NCI-H2196 (cell line): ENCODE measurements around the gene MPZL1.

Experiments
- DNase-seq: peaks from one replicate; lab custom pipeline; 2025; ENCODE audit not compliant: unreplicated experiment; lab: John Stamatoyannopoulos, UW

Gene MPZL1

DNA sequence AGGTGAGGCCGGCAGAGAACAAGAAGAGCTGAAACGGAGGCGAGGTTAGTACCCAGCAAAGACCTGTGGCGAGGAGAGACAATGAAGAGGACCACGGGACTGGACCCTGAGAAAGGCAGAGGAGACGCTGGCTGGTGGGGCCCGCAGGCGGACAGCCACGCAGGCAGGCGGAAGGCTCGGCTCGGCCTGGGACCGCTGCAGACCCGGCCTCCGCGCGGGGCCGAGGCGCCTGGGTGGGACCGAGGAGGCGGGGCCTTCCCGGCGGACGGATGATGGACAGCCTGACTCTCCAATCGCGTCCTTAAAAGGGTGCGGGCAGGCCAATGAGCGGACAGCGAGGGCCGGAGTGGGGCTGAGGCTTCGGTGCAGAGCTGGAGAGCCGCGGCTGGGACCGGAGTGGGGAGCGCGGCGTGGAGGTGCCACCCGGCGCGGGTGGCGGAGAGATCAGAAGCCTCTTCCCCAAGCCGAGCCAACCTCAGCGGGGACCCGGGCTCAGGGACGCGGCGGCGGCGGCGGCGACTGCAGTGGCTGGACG is at the start of gene MPZL1:
Gene MPZL1 (plus strand): TSS at position 366 of the 535 bp plus-strand sequence. CDS start 170 bp downstream, outside the sequence.
- DNase-seq, result peak; percentile 89

DNA sequence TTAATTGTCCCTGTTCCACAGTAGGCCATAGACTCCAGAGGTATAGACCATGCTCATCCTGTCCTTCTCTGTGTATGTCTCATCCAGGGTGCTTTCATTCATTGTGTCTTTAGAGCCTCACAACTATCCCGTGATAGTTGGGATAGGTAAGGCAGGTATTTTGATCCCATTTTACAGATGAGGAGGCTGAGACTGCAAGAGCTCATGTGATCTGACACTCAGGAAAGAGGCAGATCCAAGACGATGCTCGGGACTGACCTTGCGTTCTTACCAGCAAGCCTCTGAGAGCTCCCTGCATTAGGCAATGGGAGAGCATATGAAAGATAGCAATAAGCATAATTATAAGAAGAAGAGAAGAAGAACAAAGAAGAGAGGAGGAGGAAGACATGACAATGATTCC is 49.0 kb upstream of the MPZL1 start:
- no peak for DNase-seq

DNA sequence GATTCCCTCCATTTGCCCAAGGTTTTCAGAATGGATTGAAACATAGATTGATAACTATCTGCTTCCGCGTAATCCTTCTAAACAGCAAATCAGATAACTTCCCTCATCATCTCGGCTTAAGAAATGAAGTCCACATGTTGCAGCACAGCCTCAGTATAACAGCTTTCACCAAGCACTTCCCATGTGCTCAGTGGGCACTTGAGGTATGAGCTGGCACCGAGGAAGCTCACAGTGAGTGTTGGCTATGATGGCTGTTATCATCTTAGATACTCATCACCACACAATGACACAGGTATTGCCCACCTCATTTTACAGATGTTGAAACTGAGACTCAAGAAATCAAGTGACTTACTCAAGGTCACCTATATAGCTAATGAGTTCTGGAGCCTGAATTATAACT is 48.5 kb upstream of the MPZL1 start:
- DNase-seq, result no peak

DNA sequence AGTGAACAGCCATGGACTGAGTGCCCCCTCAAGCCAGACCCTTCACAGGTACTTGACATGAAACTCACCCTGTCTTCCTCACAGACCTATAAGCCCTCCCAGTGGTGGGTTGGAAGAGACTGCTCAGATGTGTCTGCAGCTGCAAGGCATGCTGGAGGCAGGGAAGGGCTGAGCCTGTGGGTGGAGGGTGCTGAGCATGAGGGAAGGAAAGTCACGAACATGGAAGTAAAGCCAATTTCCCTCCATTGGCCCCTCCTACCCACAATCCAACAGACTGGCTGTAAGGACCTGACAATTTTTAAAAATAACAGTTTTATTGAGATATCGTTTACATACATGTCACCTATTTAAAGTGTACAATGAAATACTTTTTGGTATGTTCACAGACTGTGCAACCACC is 47.6 kb upstream of the MPZL1 start:
- no peak for DNase-seq

DNA sequence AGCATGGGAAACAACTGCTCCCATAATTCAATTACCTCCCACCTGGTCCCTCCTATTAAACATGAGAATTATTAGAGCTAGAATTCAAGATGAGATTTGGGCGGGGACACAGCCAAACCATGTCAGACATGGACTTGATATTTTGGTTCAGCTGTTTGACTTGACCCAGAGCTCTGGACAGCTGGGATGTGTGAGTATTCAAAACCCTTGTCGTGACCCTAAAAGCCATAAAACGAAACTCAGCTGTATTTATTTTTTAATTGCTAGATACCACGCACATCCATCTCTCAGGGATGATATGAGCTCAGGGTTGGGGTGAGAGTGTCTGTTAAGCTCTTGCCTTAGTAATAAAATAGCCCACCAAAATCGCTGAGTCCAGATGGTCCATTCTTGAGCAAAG is 46.3 kb upstream of the MPZL1 start:
- DNase-seq, result no peak

DNA sequence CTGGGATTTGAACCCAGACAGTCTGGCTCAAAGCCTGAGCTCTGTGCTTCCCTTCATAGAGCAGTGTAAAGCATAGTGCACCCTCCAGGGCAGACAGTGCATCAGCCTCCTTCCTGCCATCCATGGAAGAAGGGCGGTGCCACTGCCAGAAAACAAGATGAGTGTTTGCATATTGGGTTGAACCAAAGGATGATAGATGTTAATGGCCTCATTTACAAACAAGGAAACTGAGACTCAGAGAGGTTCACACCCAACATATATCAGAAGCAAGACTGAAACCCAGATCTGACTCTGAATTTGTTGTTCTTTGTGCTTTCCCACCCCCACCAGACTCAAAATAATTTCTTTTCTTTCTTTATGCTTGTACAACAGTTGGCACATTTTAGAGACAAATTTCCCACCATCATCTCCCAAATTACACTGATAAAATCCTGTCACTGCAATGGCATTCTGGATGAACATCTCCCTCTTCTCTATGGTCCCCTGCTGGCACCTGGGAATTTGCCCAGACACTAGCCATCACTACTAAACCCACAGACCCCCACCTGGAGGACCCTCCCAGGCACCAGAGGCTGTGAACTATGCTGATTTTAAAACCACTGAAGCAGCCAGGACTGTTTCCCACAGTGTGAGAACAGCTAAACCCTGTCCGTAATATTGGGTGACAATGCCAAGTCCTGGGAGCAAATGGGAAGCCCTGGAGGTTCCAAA is 45.4 kb upstream of the MPZL1 start:
- no peak for DNase-seq

DNA sequence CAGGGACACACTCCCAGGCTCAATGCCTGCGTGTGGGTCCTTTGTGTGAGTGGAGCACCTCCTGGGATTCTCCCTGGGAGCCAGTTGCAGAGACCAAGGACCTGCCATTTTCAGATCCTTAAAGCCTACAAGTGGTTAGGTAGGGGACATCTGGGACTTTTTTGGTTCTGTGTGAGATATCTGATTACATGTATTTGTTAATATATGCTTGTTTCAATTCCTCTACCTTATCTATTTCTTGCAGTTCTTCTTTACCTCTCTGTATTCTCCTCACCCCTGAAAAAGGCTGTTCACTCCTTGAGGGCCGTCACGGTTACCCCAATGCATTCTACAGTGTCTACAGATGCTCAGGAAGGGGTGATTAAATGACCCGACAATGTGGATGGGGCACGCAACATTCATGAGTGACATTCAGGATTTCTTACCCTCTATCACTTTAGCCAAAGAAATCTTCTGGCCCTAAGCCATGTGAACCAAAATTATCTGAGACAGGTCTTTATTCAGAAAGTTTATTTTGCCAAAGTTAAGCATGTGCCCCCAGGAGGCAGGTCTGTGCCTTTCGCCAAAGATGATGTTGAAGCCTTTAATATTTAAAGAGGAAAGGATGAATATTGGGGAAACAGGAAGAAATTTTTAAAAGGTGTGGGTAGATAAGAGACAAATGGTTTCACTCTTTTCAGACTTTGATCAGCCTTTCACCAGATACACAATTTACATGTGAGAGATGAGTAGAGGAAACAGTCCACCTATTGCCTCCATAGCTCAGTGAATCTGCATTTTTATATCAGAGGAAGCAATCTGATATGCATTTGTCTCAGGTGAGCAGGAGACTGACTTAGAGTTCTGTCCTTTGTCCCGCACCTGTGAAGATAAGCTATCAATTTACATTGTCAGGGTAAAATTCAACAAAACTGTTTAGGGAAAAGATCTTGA is 44.6 kb upstream of the MPZL1 start:
- DNase-seq, result no peak

DNA sequence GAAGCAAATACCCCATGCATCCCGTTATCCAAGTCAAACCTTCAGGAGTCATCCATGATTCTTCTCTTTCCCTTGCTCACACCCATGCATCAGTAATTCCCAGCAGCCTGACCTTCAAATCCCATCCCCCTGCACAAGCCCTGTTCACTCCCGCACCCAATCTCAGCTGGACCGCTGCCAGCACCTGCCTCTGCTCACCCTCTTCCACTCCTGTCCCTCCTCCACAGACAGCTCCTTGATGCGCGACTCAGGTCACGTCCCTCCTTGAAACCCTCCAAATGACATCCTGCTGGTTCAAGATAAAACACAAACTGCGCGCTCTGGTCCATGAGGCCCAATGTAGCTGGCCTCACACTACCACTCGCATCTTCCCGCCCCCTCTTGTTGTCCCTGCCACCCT is 43.4 kb upstream of the MPZL1 start:
- no peak for DNase-seq

DNA sequence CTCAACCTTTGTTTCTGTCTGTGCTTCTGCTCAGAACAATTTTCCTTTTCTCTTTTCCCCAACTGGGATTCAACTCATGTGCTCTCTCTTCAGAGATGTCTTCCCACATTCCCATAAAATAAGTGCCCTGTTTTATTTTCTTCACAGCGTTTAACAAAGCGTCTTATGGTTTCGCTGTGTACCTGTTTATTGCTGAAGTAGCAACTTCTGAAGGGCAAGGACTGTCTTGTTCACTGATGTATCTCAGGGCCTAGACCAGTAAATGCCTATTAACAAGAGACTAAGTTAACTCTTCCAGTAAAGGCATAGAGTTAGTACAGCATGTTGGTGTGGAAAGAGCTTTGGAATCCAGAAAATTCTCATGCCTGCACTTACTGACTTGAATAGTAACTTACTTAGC is 42.9 kb upstream of the MPZL1 start:
- DNase-seq, result no peak

DNA sequence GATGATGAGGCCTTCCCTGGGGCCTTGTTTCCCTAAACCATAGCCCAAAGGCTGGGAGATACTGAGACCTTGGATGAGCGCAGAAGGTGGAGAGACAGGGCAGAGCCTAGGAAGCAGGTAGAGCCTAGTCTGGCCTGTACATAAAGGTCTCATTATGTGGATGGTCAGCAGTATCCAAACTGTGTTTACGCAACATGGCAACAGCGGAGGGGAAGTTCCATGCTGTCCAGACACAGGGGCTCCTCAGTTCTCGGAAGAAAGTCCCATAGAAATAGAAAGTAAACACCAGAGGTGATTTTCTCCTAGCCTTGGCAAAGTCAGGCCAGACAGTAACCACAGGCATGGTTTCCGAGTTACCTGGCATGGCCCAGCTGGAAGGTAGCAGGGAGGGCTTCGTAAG is 42.1 kb upstream of the MPZL1 start:
- DNase-seq, result no peak

DNA sequence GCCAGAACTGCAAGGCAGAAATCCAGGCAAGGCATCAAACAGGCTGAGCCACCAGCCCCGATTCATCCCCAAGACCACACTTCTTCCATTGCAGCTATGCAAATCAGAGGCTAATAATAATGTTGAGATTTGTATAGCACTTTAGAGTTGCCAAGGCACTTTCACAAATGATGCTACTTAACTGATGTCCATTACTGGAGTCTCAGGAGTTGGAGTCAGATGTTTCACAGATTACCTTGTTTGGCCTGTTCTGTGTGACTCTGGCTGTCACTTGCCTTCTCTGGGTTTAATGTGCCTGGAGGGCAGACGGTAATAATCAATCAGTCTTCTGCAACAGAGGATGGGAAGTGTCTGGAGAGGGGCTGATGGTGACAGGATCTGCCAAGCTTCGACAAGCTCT is 40.8 kb upstream of the MPZL1 start:
- no peak for DNase-seq

DNA sequence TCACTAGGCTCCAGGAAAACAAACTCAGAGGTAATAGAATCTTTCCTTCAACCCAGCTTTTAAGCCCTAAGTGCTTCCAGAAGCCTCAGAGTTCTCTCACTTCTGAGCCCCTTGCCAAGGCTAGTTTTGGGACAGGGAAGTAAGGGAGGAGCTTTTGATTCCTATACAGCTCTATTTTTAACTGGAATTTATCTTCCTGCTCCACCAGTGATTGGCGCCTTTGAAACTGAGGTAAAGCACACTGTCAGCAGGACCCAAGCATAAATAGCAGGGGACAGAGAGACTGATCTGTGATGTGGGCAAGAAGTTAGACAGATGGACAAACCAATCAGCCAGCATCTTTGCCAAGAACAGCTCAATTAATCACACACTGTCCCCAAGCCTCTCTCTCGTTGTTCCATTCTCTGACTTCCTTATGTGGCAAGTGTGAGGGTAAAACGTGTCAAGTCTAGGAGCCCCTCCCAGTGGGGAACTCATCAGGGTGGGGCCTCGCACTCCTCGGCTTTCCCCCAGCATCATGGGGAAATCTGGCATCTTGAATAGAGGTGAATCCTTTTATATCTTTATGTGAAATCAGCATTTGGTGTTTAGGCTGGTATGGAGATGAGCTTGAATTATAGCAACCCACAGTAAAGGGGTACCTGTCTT is 40.2 kb upstream of the MPZL1 start:
- no peak for DNase-seq

DNA sequence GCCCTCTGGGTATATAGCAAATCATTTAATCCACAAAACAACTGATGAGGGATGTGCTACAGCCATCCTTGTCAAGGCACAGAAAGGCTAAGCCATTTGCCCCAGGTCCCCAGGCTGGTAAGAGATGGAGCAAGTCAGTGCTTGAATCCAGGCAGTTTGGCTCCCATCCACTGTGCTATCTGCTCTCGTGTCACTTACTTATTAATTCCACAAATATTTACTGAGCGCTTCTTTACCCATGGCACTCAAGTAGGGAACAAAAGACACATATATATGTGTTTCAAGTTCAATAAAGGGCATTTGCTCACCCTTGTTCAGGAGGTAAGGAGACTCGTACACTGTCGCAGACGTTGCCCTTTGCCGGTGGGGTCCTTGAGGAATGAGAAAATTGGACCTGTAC is 38.6 kb upstream of the MPZL1 start:
- DNase-seq, result no peak

DNA sequence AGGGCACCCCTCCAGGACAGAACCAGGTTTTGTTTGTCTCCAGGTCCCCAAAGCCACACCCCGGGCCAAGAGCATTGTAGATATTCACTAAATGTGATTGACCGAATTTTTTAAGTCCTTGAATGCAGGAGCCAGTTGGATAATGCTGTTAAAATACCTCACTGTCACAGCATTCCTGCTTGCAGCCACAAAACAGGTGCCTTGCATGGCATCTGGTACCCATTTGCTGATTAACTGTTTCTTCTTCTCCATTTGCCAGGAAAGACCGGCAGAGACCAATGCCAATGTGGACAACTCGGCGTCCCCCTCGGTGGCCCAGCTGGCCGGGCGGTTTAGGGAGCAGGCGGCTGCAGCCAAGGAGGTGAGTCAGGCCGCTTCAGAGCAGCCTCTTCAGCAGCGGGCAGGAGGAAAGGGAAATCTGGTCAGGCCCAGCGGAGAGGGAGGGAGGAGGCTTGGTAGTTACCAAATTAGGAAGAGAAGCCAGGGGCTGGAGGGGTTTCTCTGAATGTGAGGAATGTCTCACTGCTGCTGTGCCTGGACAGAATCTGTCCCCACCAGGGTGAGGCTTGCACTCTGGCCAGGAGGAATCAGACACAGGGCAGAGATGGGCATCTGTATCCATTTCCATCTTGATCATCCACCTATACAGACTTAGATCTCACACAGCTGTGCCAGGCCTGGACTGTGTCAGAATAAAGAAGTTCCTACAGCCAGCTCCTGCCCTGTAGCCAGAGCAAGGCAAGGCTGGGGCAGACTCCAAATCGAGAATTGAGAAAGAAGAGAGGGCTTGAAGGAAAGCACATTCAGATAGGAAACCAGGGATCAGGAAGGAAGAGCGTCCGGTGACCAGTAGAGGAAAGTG is 37.9 kb upstream of the MPZL1 start:
- DNase-seq, result no peak

DNA sequence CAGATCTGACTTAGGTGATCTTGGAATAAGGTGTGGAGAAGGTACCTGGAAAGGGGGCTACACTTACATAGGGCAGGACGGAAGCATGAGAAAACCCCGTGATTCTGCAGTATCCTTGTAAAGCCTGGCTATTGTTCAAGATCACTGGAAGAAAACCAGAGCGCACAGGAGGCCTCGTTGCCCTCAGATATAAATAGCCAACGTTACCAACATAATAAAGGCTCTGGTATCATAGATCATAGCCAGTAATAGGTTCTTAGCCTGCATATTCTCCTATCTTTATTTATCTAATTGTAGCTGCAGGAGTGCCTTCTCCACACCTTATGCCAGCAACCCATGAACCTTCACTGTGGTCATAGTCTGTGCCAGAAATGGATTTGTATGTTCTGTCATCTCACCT is 35.9 kb upstream of the MPZL1 start:
- no peak for DNase-seq

DNA sequence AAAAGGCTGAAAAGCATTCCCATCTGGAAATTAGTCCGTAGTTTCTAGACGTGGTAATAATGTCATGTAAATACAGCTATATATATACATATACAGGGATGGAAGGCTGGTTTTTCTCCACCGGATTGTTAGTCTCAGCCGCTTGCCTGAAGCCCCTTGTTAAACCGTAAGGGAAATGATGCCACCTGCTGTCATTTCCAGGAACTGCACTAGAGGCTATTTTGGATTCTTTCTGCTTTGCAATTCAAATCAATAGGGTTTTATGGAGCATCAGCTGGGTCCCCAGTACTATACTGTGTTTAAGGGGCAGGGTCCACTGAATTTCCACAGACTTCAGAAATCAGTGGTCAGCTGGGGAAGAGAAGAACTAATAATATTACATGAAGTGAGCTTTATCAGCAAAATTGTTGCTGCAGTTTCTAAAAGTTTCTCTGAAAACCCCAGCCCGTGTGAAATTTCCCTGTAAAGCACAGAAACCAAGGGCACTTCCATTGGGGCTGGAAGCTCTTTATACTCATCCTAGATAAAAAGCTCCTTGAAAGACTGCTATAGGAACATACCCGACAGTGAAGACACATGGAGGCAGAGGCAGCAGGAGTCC is 33.8 kb upstream of the MPZL1 start:
- peak; percentile 81 for DNase-seq

DNA sequence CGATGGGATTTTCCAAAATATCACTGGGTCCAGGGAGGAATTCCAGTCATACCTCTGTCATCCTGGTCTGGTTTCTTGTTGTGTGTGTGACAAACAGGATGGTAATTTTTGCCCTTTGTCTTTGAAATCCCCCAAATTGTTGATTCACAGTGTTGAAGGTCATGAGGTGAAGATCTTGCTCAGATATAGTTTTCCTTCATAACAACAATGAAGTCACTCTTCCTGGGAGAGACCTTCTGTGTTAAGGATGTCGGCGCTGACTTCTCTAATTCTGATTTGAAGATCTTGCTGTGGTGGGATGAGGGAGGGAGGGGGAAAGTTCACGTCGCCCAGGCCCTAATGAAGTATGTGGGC is 32.2 kb upstream of the MPZL1 start:
- DNase-seq, result no peak

DNA sequence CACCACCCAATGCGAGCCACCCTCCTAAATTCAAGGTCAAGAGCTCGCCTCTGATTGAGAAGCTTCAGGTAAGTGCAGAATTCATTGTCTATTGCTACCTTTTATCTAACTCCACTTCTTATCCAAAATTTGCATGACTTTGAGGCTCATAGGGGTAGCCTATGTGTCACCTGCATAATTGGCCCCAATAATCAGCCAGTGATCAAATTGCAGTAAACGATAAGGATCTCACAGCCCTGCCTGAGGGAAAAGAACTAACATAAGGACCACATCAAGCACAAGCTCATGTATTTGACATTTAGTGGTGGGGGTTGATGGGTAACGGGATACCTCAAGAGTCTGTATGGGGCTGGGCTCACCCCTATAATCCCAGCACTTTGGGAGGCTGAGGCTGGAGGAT is 31.7 kb upstream of the MPZL1 start:
- no peak for DNase-seq

DNA sequence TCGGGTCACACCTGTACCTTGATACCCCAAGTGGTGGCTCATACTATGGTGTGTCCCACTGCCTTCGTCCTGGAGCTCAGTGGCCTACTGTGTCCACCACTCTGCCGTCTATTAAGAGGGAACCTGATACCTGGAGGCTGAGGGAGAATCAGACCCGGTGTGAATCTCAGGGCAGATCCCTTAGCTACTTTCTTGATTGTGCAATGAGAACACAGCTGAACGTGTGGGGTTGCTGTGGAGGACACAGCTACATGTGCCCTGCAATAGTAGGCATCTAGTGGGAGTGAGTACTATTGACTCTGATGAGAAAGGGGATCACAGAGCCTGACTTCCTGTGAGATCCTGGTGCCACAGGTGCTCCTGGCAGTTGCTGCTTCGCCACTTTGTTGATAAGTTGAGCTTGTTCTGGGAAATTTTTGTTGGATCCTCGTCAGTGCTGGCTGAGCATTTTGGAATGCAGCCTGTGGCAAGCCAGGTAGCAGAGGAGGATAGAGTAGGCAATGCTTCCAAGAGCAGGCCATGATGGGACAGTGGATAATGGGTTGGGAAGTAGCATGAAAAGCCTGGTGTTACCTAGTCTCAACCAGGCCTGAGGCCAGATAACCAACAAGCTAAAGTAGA is 28.2 kb upstream of the MPZL1 start:
- no peak for DNase-seq

DNA sequence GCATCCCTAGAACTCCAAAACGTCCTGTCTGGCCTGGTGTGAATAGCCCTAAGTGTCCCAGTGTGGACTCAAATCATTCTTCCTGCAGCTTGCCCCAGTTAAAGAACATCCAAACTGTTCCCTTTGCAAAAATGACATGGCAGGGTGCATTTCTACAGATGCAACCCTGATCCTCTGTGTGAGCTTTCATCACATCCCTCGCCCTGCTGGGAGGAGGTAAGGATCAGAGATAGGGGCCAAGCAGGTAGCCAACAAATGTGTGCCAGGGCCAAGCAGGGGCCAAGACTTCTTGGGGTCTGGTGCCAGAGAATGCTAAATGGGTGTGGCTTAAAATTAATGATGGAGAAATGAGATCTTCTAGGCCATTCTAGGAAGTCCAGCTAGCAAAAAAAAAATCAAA is 27.1 kb upstream of the MPZL1 start:
- no peak for DNase-seq
